Suprapubic skin (tissue), 4 donors: ENCODE measurements around the gene NETO2. TPM values are rescaled to one million over a fixed set of nuclear protein-coding genes. Genes with fewer than 3 reads are reported as not detected.

Experiments
- DNase-seq, 2 donors: peaks; one replicate each; pipeline ENCODE4 v3.0.0-alpha.2; 2019; ENCODE audit warnings: low spot score in 2 of 2
- H3K27ac ChIP-seq: fragments of 200-600 bp; sonication (generic); one replicate; pipeline ENCODE4 v1.5.1; 2019
- H3K27me3 ChIP-seq: fragments of 200-600 bp; sonication (generic); one replicate; pipeline ENCODE4 v1.5.1; 2019
- H3K36me3 ChIP-seq: fragments of 200-600 bp; sonication (generic); one replicate; pipeline ENCODE4 v1.5.1; 2019
- H3K4me1 ChIP-seq: fragments of 200-600 bp; sonication (generic); one replicate; pipeline ENCODE4 v1.5.1; 2019
- H3K4me3 ChIP-seq: fragments of 200-600 bp; sonication (generic); one replicate; pipeline ENCODE4 v1.5.1; 2019; ENCODE audit warnings: mild to moderate bottlenecking
- H3K9me3 ChIP-seq: fragments of 200-600 bp; sonication (generic); one replicate; pipeline ENCODE4 v1.5.1; 2019
- CTCF ChIP-seq, 2 donors: fragments of 200-600 bp in 1 of 2; fragments of 450-650 bp in 1 of 2; sonication (generic) in 1 of 2; IDR thresholded peaks; one replicate each; pipeline ENCODE4 v1.5.1; 2016 to 2019; ENCODE audit warnings: antibody characterized with exemption in 2 of 2, mild to moderate bottlenecking in 1 of 2, moderate library complexity in 1 of 2
- EP300 ChIP-seq: sonication (generic); formaldehyde crosslinking; IDR thresholded peaks from one replicate; pipeline ENCODE4 v1.6.1; 2017; ENCODE audit warnings: antibody characterized with exemption
- POLR2A ChIP-seq, 2 donors: fragments of 450-650 bp; IDR thresholded peaks; one replicate each; pipeline ENCODE4 v1.6.1; 2017; ENCODE audit warnings: antibody characterized with exemption in 2 of 2, mild to moderate bottlenecking in 2 of 2, moderate library complexity in 2 of 2
- POLR2AphosphoS5 ChIP-seq, 3 donors: sonication (generic); formaldehyde crosslinking; IDR thresholded peaks; one replicate each; pipeline ENCODE4 v1.6.1; 2017; ENCODE audit warnings: antibody characterized with exemption in 3 of 3
- WGBS: methylation state at CpG from one replicate; pipeline ENCODE4 v1.1.5; 2018; 5-methylcytosine and 5-hydroxymethylcytosine counted together
- total RNA-seq, 4 donors: library from RNA; depleted of rRNA; stranded (reverse); fragments of >200 nt; gene quantifications; one replicate each; pipeline ENCODE4 v1.1.0, GENCODE V29; 2016

Gene NETO2
- total RNA-seq, 4 donors from 2014 or later: 0.24 to 6.0 (median 2.9) TPM

- H3K27me3 ChIP-seq: no peaks in the 10 kb centered on the region
- no peaks in the 10 kb centered on the region for H3K36me3 ChIP-seq
- peaks cover 9% of the 10 kb centered on the region for H3K4me1 ChIP-seq
- DNase-seq: no peak
- TF ChIP-seq POLR2AphosphoS5 (IDR thresholded peaks at IDR 0.05) (no peak), EP300 (no peak), POLR2A (IDR thresholded peaks at IDR 0.05) (no peak), CTCF (IDR thresholded peaks at IDR 0.05) (no peak)
- H3K27ac ChIP-seq: no peak overlapping the region
- 68% methylated on average over 8 of the region's 8 CpGs for WGBS
- no peak overlapping the region for H3K4me3 ChIP-seq
- H3K9me3 ChIP-seq: no peaks in the 10 kb centered on the region
Observed at GRCh38 chr16:47035436-47035835, 108.3 kb downstream of the NETO2 start.

DNA sequence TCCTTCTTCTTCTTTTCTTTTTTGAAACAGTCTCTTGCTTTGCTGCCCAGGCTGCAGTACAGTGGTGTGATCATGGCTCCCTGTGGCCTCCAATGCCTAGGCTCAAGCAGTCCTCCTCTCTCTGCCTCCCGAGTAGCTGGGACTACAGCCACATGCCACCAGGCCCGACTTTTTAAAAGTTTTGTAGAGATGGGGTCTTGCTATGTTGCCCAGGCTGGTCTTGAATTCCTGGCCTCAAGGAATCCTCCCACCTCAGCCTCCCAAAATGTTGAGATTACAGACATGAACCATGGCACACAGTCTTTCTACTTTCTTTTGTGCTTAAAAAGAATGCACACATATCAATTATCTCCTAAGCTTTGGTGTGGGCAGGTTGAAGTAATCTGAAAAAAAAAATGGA, 109.3 kb downstream of the NETO2 start:
- 93% methylated on average over 2 of the region's 2 CpGs for WGBS
- no peak for TF ChIP-seq POLR2A (IDR thresholded peaks at IDR 0.05)
- H3K4me3 ChIP-seq: no peak overlapping the region
- no peaks in the 10 kb centered on the region for H3K27me3 ChIP-seq
- no peak for DNase-seq
- H3K36me3 ChIP-seq: no peaks in the 10 kb centered on the region
- H3K27ac ChIP-seq: no peak overlapping the region
- no peaks in the 10 kb centered on the region for H3K9me3 ChIP-seq
- H3K4me1 ChIP-seq: peaks cover 9% of the 10 kb centered on the region

- Histone ChIP-seq H3K4me3 (no peak overlapping the region), H3K27me3 (no peaks in the 10 kb centered on the region), H3K36me3 (no peaks in the 10 kb centered on the region), H3K9me3 (no peaks in the 10 kb centered on the region), H3K4me1 (peaks cover 7% of the 10 kb centered on the region), H3K27ac (no peak overlapping the region)
- DNase-seq: no peak
- WGBS: 89% methylated on average over 3 of the region's 3 CpGs
- TF ChIP-seq EP300: no peak
Observed at GRCh38 chr16:47033176-47033575, 110.6 kb downstream of the NETO2 start.

DNA sequence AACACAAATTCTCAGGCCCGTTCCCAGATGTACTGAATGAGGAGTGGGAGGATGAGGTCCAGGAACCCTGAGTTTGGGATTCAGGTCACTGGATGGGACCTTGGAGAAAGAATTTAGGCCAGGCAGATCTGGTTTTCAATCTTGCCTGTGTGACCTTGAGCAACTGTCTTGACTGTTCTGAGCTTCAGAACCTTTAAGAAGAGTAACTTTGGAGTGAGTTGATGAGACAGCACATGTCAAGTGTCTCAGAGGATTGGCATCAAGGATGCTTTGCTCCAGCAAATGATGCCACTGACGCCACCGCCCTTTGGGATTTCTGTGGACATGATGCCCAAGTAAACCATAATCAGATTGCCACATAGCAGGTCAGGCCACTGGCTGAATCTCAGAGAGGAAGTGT, 114.0 kb downstream of the NETO2 start:
- TF ChIP-seq POLR2AphosphoS5 (IDR thresholded peaks at IDR 0.05): no peak
- no peak for TF ChIP-seq EP300
- TF ChIP-seq CTCF (IDR thresholded peaks at IDR 0.05): no peak
- no peak for TF ChIP-seq POLR2A (IDR thresholded peaks at IDR 0.05)
- WGBS: 90% methylated on average over 3 of the region's 3 CpGs
- Histone ChIP-seq H3K9me3 (no peaks in the 10 kb centered on the region), H3K4me1 (no peaks in the 10 kb centered on the region), H3K27ac (no peak overlapping the region), H3K27me3 (no peaks in the 10 kb centered on the region), H3K36me3 (no peaks in the 10 kb centered on the region), H3K4me3 (no peak overlapping the region)
- DNase-seq: no peak

DNA sequence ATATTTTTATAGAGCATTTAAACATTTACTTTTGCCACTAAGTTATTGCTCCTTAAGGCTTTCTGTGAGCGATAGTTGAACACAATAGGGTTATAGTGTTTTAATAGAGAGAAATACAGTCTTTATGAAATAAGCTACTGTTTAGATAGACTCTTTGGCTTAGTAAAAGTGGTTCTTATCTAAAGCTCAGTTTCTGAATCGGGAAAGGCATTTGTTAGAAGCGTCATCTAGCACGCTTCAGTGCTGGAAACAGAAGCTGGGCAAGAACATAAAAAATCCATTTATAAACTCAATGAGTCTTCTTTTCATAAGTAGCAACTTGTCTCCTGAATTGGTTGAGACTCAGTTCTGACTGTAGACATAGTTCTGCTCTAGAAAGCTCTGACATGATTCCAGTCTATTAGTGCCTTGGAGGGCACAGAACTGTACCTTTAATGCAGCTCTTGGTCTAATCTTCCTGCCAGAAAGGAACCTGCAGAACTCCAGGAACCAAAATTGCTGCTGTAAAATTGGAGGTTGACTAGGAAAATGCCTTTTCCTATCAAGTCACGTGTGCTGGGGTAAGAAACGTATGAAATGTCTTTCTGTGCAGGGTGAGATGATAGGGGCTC, 114.9 kb downstream of the NETO2 start:
- WGBS: 73% methylated on average over 6 of the region's 6 CpGs
- Histone ChIP-seq H3K9me3 (no peaks in the 10 kb centered on the region), H3K36me3 (no peaks in the 10 kb centered on the region), H3K4me1 (no peaks in the 10 kb centered on the region), H3K27ac (no peak overlapping the region), H3K4me3 (no peak overlapping the region), H3K27me3 (no peaks in the 10 kb centered on the region)
- DNase-seq: no peak
- TF ChIP-seq POLR2AphosphoS5 (IDR thresholded peaks at IDR 0.05) (no peak), POLR2A (IDR thresholded peaks at IDR 0.05) (no peak), EP300 (no peak), CTCF (IDR thresholded peaks at IDR 0.05) (no peak)

Other genes starting within 250 kb of the NETO2 start
- 10 to 100 TPM; 34.0 to 53.3 (median 47.0) TPM for gene DNAJA2, start 170.3 kb downstream of the NETO2 start, total RNA-seq